ENCODE results near the gene HNRNPH3.
"Not testable (repeated sequence)": the region's sequence is repeated elsewhere in the genome, so short reads cannot be mapped to it uniquely, and the experiment has no call there.

Gene HNRNPH3

GRCh38 chr10:68331455-68332258 lies at the start of gene HNRNPH3:
TSS of gene HNRNPH3 (plus strand) at chr10:68332064. CDS start at chr10:68337222, 5,158 bp downstream.
- DNase-seq: peak; percentile 94

GRCh38 chr10:68284062-68285001 lies 47.5 kb upstream of the HNRNPH3 start:
- peak; percentile 76 for DNase-seq

- DNase-seq: no peak
Measured at GRCh38 chr10:68288717-68289116, 43.1 kb upstream of the HNRNPH3 start.

- DNase-seq: no peak
Measured at GRCh38 chr10:68290736-68291135, 41.1 kb upstream of the HNRNPH3 start.

- no peak for DNase-seq
Measured at GRCh38 chr10:68296843-68297663, 34.8 kb upstream of the HNRNPH3 start.

- no peak for DNase-seq
Measured at GRCh38 chr10:68301301-68301700, 30.6 kb upstream of the HNRNPH3 start.

GRCh38 chr10:68301790-68302502 lies 29.9 kb upstream of the HNRNPH3 start:
- peak; percentile 58 for DNase-seq

GRCh38 chr10:68302503-68302823 lies 29.4 kb upstream of the HNRNPH3 start:
- no peak for DNase-seq

- no peak for DNase-seq
Measured at GRCh38 chr10:68302871-68303270, 29.0 kb upstream of the HNRNPH3 start.

GRCh38 chr10:68303849-68304412 lies 27.9 kb upstream of the HNRNPH3 start:
- DNase-seq: no peak

GRCh38 chr10:68305854-68306253 lies 26.0 kb upstream of the HNRNPH3 start:
- no peak for DNase-seq

- no peak for DNase-seq
Measured at GRCh38 chr10:68310531-68310930, 21.3 kb upstream of the HNRNPH3 start.

- not testable (repeated sequence) for DNase-seq
Measured at GRCh38 chr10:68314930-68315329, 16.9 kb upstream of the HNRNPH3 start.

GRCh38 chr10:68315582-68315981 lies 16.3 kb upstream of the HNRNPH3 start:
- DNase-seq: no peak

- DNase-seq: no peak
Measured at GRCh38 chr10:68318331-68319059, 13.4 kb upstream of the HNRNPH3 start.

- DNase-seq: not testable (repeated sequence)
Measured at GRCh38 chr10:68324396-68324795, 7.5 kb upstream of the HNRNPH3 start.

- DNase-seq: peak; percentile 69
Measured at GRCh38 chr10:68327889-68328786, 3.7 kb upstream of the HNRNPH3 start.

- DNase-seq: no peak
Measured at GRCh38 chr10:68329506-68329861, 2.4 kb upstream of the HNRNPH3 start.

- no peak for DNase-seq
Measured at GRCh38 chr10:68330852-68331454, 911 bp upstream of the HNRNPH3 start.
